ENCODE measurements around the gene TENM3.

DNA sequence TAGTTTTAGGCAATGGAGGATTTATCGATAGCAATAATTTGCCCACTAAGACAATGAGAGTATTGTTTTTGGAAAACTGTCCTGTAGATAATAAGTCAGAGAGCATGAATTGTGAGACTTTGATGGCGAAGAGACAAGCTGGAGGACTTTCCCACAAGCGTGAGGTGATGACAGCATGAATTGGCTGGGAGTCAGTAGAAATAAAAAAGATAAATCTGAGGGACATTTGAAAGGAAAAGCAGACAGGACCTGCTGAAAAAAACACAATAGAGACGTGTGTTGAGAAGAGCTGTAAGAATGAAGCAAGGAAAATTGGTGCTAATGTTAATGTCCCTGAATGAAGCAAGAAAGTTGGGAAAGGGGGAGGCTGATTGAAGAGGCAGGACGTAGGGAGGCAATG lies 440.5 kb downstream of the TENM3 start:
- no peak for TF ChIP-seq RFX5 (IDR thresholded peaks at IDR 0.05; ENCODE audit: low read length)
- no peak for TF ChIP-seq TAF1 (IDR thresholded peaks at IDR 0.05; ENCODE audit: borderline replicate concordance, low read depth, low read length)
- no peak for TF ChIP-seq FOXJ3 (CRISPR knock-in tag; IDR thresholded peaks at IDR 0.05)
- TF ChIP-seq EZH2phosphoT487 (IDR thresholded peaks at IDR 0.05; ENCODE audit: borderline replicate concordance, low read depth), result no peak
- TF ChIP-seq, protein P1, sequence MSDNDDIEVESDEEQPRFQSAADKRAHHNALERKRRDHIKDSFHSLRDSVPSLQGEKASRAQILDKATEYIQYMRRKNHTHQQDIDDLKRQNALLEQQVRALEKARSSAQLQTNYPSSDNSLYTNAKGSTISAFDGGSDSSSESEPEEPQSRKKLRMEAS (IDR thresholded peaks at IDR 0.05; ENCODE audit: low read depth), result no peak
- TF ChIP-seq FOXM1 (IDR thresholded peaks at IDR 0.05; ENCODE audit: low read depth), result no peak
- TF ChIP-seq, protein P2, sequence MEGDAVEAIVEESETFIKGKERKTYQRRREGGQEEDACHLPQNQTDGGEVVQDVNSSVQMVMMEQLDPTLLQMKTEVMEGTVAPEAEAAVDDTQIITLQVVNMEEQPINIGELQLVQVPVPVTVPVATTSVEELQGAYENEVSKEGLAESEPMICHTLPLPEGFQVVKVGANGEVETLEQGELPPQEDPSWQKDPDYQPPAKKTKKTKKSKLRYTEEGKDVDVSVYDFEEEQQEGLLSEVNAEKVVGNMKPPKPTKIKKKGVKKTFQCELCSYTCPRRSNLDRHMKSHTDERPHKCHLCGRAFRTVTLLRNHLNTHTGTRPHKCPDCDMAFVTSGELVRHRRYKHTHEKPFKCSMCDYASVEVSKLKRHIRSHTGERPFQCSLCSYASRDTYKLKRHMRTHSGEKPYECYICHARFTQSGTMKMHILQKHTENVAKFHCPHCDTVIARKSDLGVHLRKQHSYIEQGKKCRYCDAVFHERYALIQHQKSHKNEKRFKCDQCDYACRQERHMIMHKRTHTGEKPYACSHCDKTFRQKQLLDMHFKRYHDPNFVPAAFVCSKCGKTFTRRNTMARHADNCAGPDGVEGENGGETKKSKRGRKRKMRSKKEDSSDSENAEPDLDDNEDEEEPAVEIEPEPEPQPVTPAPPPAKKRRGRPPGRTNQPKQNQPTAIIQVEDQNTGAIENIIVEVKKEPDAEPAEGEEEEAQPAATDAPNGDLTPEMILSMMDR (IDR thresholded peaks at IDR 0.05), result no peak
- TF ChIP-seq YY1 (IDR thresholded peaks at IDR 0.05; ENCODE audit: low read depth), result no peak
- no peak for TF ChIP-seq TCF12 (IDR thresholded peaks at IDR 0.05)
